NOMO-1 treated with DMSO at 0.1 percent for 48 hours (cell line): ENCODE results near the gene LMO1.

Experiments
- DNase-seq: peaks from one replicate; lab custom pipeline; 2025; ENCODE audit not compliant: unreplicated experiment; lab: John Stamatoyannopoulos, UW

LMO1 gene

GRCh38 chr11:8207080-8208000, 56.3 kb downstream of the LMO1 start:
- no peak for DNase-seq

- peak; percentile 64 for DNase-seq
These were observed 57.2 kb downstream of the LMO1 start for GRCh38 chr11:8206251-8207079.

- DNase-seq: no peak
These were observed 58.1 kb downstream of the LMO1 start for GRCh38 chr11:8205566-8205965.

- no peak for DNase-seq
These were observed 59.1 kb downstream of the LMO1 start for GRCh38 chr11:8204596-8204995.

GRCh38 chr11:8204025-8204424, 59.7 kb downstream of the LMO1 start:
- DNase-seq: no peak

GRCh38 chr11:8203414-8203715, 60.3 kb downstream of the LMO1 start:
- no peak for DNase-seq

- DNase-seq: peak; percentile 4
These were observed 60.9 kb downstream of the LMO1 start for GRCh38 chr11:8202516-8203413.

- DNase-seq: peak; percentile 87
These were observed 61.9 kb downstream of the LMO1 start for GRCh38 chr11:8201644-8202365.

GRCh38 chr11:8199676-8200075, 64.0 kb downstream of the LMO1 start:
- DNase-seq: no peak

- no peak for DNase-seq
These were observed 66.9 kb downstream of the LMO1 start for GRCh38 chr11:8196749-8197148.

GRCh38 chr11:8194956-8195355, 68.7 kb downstream of the LMO1 start:
- peak; percentile 7 for DNase-seq

GRCh38 chr11:8192896-8193209, 70.8 kb downstream of the LMO1 start:
- DNase-seq: no peak

GRCh38 chr11:8192016-8192895, 71.4 kb downstream of the LMO1 start:
- peak; percentile 24 for DNase-seq

- DNase-seq: no peak
These were observed 73.2 kb downstream of the LMO1 start for GRCh38 chr11:8190431-8190830.

- DNase-seq: no peak
These were observed 77.2 kb downstream of the LMO1 start for GRCh38 chr11:8186429-8186828.

- DNase-seq: no peak
These were observed 80.6 kb downstream of the LMO1 start for GRCh38 chr11:8183111-8183510.

GRCh38 chr11:8180469-8180868, 83.2 kb downstream of the LMO1 start:
- no peak for DNase-seq

- DNase-seq: no peak
These were observed 85.4 kb downstream of the LMO1 start for GRCh38 chr11:8178297-8178696.

GRCh38 chr11:8177136-8177535, 86.5 kb downstream of the LMO1 start:
- DNase-seq: no peak
